Liver (tissue), 3 donors: ENCODE measurements around the gene TAF3.

Experiments used
- ATF3 ChIP-seq: IDR thresholded peaks from 2 replicates; pipeline ENCODE4 v1.6.1; 2016; ENCODE audit warnings: antibody characterized with exemption
- CTCF ChIP-seq: fragments of 150-350 bp; IDR thresholded peaks from 2 replicates; pipeline ENCODE4 v1.5.1; 2017; ENCODE audit warnings: improper control_type of control experiment, low read depth, low read length; ENCODE audit not compliant: missing input control
- FOXA1 ChIP-seq: IDR thresholded peaks from 2 replicates; pipeline ENCODE4 v1.6.1; 2016; ENCODE audit warnings: antibody characterized with exemption
- GABPA ChIP-seq, 2 donors: IDR thresholded peaks in 1 of 2; conservative IDR thresholded peaks in 1 of 2; 2 replicates each; pipeline ENCODE4 v1.6.1; 2016; ENCODE audit warnings: antibody characterized with exemption in 2 of 2, mild to moderate bottlenecking in 1 of 2, moderate library complexity in 1 of 2
- JUND ChIP-seq, 2 donors: IDR thresholded peaks; 2 replicates each; pipeline ENCODE4 v1.6.1; 2016; ENCODE audit warnings: antibody characterized with exemption in 2 of 2
- MAX ChIP-seq: IDR thresholded peaks from 2 replicates; pipeline ENCODE4 v1.6.1; 2016; ENCODE audit warnings: antibody characterized with exemption
- NR2F2 ChIP-seq: IDR thresholded peaks from 2 replicates; pipeline ENCODE4 v1.6.1; 2016; ENCODE audit warnings: antibody characterized with exemption
- RAD21 ChIP-seq, 2 donors: IDR thresholded peaks; 2 replicates each; pipeline ENCODE4 v1.6.1; 2016; ENCODE audit warnings: antibody characterized with exemption in 2 of 2, mild to moderate bottlenecking in 2 of 2
- REST ChIP-seq: IDR thresholded peaks from 2 replicates; pipeline ENCODE4 v1.6.1; 2016; ENCODE audit warnings: antibody characterized with exemption, mild to moderate bottlenecking
- RXRA ChIP-seq, 2 donors: IDR thresholded peaks; 2 replicates each; pipeline ENCODE4 v1.6.1; 2017 to 2018; ENCODE audit warnings: antibody characterized with exemption in 2 of 2, mild to moderate bottlenecking in 1 of 2
- SP1 ChIP-seq: IDR thresholded peaks from 2 replicates; pipeline ENCODE4 v1.6.1; 2018; ENCODE audit warnings: antibody characterized with exemption, mild to moderate bottlenecking
- TAF1 ChIP-seq: conservative IDR thresholded peaks from 2 replicates; pipeline ENCODE4 v1.6.1; 2016; ENCODE audit warnings: antibody characterized with exemption, mild to moderate bottlenecking
- YY1 ChIP-seq: IDR thresholded peaks from 2 replicates; pipeline ENCODE4 v1.6.1; 2016; ENCODE audit warnings: antibody characterized with exemption, mild to moderate bottlenecking
- ZBTB33 ChIP-seq: IDR thresholded peaks from 2 replicates; pipeline ENCODE4 v1.6.1; 2016; ENCODE audit warnings: antibody characterized with exemption
- donor health status: healthy.
- donor health status: healthy.

- TF ChIP-seq CTCF (no peak), YY1 (no peak), GABPA (IDR thresholded peaks at IDR 0.05 in 1 of 2, conservative IDR thresholded peaks at IDR 0.05 in 1 of 2) (no peak), TAF1 (no peak), RAD21 (IDR thresholded peaks at IDR 0.05) (no peak), MAX (no peak), RXRA (IDR thresholded peaks at IDR 0.05) (no peak), NR2F2 (no peak), FOXA1 (no peak), SP1 (no peak), ATF3 (no peak), JUND (IDR thresholded peaks at IDR 0.05) (no peak), REST (no peak), ZBTB33 (no peak)
Observed at GRCh38 chr10:7922707-7923106, 104.4 kb downstream of the TAF3 start.
